GM19238 (cell line): ENCODE measurements around the gene ITPR1.

Experiments used
- DNase-seq: peaks from one replicate; pipeline ENCODE4 v3.0.0; 2011; ENCODE audit warnings: low spot score; ENCODE audit not compliant: insufficient read length

Gene ITPR1

GRCh38 chr3:4478261-4478660, 14.9 kb upstream of the ITPR1 start:
- no peak for DNase-seq

GRCh38 chr3:4491855-4492207, 1.3 kb upstream of the ITPR1 start:
- DNase-seq: no peak

- no peak for DNase-seq
Measured at GRCh38 chr3:4492208-4493013, 737 bp upstream of the ITPR1 start.

GRCh38 chr3:4493941-4494894, 1.1 kb downstream of the ITPR1 start:
- DNase-seq: no peak

- no peak for DNase-seq
Measured at GRCh38 chr3:4494895-4495264, 1.7 kb downstream of the ITPR1 start.

- no peak for DNase-seq
Measured at GRCh38 chr3:4495294-4496086, 2.3 kb downstream of the ITPR1 start.

- DNase-seq: no peak
Measured at GRCh38 chr3:4496087-4496452, 2.9 kb downstream of the ITPR1 start.

- DNase-seq: no peak
Measured at GRCh38 chr3:4497005-4497692, 4.0 kb downstream of the ITPR1 start.

GRCh38 chr3:4497843-4498324, 4.7 kb downstream of the ITPR1 start:
- no peak for DNase-seq

- DNase-seq: no peak
Measured at GRCh38 chr3:4498446-4498845, 5.3 kb downstream of the ITPR1 start.

GRCh38 chr3:4501437-4501836, 8.3 kb downstream of the ITPR1 start:
- no peak for DNase-seq

- no peak for DNase-seq
Measured at GRCh38 chr3:4501927-4502326, 8.8 kb downstream of the ITPR1 start.

- DNase-seq: no peak
Measured at GRCh38 chr3:4503050-4503449, 9.9 kb downstream of the ITPR1 start.

- DNase-seq: no peak
Measured at GRCh38 chr3:4504340-4505261, 11.5 kb downstream of the ITPR1 start.

- DNase-seq: no peak
Measured at GRCh38 chr3:4505688-4506558, 12.8 kb downstream of the ITPR1 start.

- DNase-seq: no peak
Measured at GRCh38 chr3:4506559-4507023, 13.4 kb downstream of the ITPR1 start.

- no peak for DNase-seq
Measured at GRCh38 chr3:4507024-4507596, 14.0 kb downstream of the ITPR1 start.
